HepG2 (cell line): ENCODE results near the gene FXYD4. TPM values are rescaled to one million over a fixed set of nuclear protein-coding genes. Genes with fewer than 3 reads are reported as not detected.

ENCODE experiments used
- AGO2 ChIP-seq: fragments of 200-400 bp; formaldehyde crosslinking; optimal IDR thresholded peaks from 2 replicates; pipeline ENCODE3; 2017; ENCODE audit warnings: mild to moderate bottlenecking, low read depth, low read length, moderate library complexity
- ATRX ChIP-seq: sonication (generic); formaldehyde crosslinking; IDR thresholded peaks from 2 replicates; pipeline ENCODE4 v1.4.0; 2020; ENCODE audit warnings: missing genetic modification reagents, borderline replicate concordance
- FOSL1 ChIP-seq: sonication (generic); formaldehyde crosslinking; IDR thresholded peaks from 2 replicates; pipeline ENCODE4 v1.9.0; 2021; ENCODE audit warnings: missing genetic modification reagents, borderline replicate concordance
- ISL2 ChIP-seq: sonication (generic); formaldehyde crosslinking; IDR thresholded peaks from 2 replicates; pipeline ENCODE4 v1.5.0; 2020; ENCODE audit warnings: missing genetic modification reagents
- KAT2B ChIP-seq: fragments of 150-350 bp; IDR thresholded peaks from 2 replicates; pipeline ENCODE4 v1.6.1; 2014; ENCODE audit warnings: low read depth, low read length, borderline replicate concordance
- KLF11 ChIP-seq: IDR thresholded peaks from 2 replicates; pipeline ENCODE4 v1.6.1; 2016; ENCODE audit warnings: missing compliant biosample characterization
- MAFG ChIP-seq: sonication (generic); formaldehyde crosslinking; IDR thresholded peaks from 2 replicates; pipeline ENCODE4 v1.5.1; 2020; ENCODE audit warnings: mild to moderate bottlenecking, missing genetic modification reagents
- MXD4 ChIP-seq: IDR thresholded peaks from 2 replicates; pipeline ENCODE4 v1.6.1; 2016; ENCODE audit warnings: mild to moderate bottlenecking, missing biosample characterization, missing genetic modification reagents
- NBN ChIP-seq: fragments of 450-650 bp; conservative IDR thresholded peaks from 2 replicates; pipeline ENCODE4 v1.6.1; 2017
- NFATC3 ChIP-seq: sonication (generic); formaldehyde crosslinking; IDR thresholded peaks from 2 replicates; pipeline ENCODE4 v1.5.1; 2020; ENCODE audit warnings: mild to moderate bottlenecking, missing genetic modification reagents
- NFIB ChIP-seq: sonication (generic); formaldehyde crosslinking; IDR thresholded peaks from 2 replicates; pipeline ENCODE4 v1.9.0; 2021; ENCODE audit warnings: missing genetic modification reagents, mild to moderate bottlenecking, borderline replicate concordance
- PCBP1 ChIP-seq: fragments of 200-400 bp; formaldehyde crosslinking; IDR thresholded peaks from 2 replicates; pipeline ENCODE4 v1.6.1; 2017; ENCODE audit warnings: mild to moderate bottlenecking, low read depth, low read length, borderline replicate concordance
- POGZ ChIP-seq: sonication (generic); formaldehyde crosslinking; IDR thresholded peaks from 2 replicates; pipeline ENCODE4 v1.4.0; 2020; ENCODE audit warnings: mild to moderate bottlenecking, missing genetic modification reagents
- RBM39 ChIP-seq: fragments of 200-400 bp; formaldehyde crosslinking; IDR thresholded peaks from one replicate; pipeline ENCODE4 v1.6.1; 2018; ENCODE audit warnings: antibody characterized with exemption, mild to moderate bottlenecking, low read depth, low read length; ENCODE audit not compliant: poor library complexity, severe bottlenecking
- RNF2 ChIP-seq: fragments of 450-650 bp; conservative IDR thresholded peaks from 2 replicates; pipeline ENCODE4 v1.6.1; 2016; ENCODE audit warnings: low read depth
- SALL1 ChIP-seq: sonication (generic); formaldehyde crosslinking; IDR thresholded peaks from 2 replicates; pipeline ENCODE4 v1.8.0; 2022; ENCODE audit warnings: mild to moderate bottlenecking, missing genetic modification reagents
- SIX4 ChIP-seq: sonication (generic); formaldehyde crosslinking; IDR thresholded peaks from 2 replicates; pipeline ENCODE4 v1.4.0; 2020; ENCODE audit warnings: missing genetic modification reagents
- SOX6 ChIP-seq, 2 experiments: fragments of 450-650 bp in 1 of 2; sonication (generic) in 1 of 2; formaldehyde crosslinking in 1 of 2; IDR thresholded peaks; 2 replicates each; pipeline versions ENCODE4 v1.4.0 to v1.6.1; 2017 to 2020; ENCODE audit warnings: antibody characterized with exemption in 1 of 2, mild to moderate bottlenecking in 1 of 2, missing genetic modification reagents in 1 of 2
- ZFP82 ChIP-seq: sonication (generic); formaldehyde crosslinking; IDR thresholded peaks from 2 replicates; pipeline ENCODE4 v1.5.1; 2020; ENCODE audit warnings: mild to moderate bottlenecking, missing genetic modification reagents, borderline replicate concordance
- ZNF180 ChIP-seq: sonication (generic); formaldehyde crosslinking; IDR thresholded peaks from 2 replicates; pipeline ENCODE4 v1.4.0; 2020; ENCODE audit warnings: low read depth, missing genetic modification reagents, borderline replicate concordance
- ZNF253 ChIP-seq: sonication (generic); formaldehyde crosslinking; IDR thresholded peaks from 2 replicates; pipeline ENCODE4 v1.8.0; 2022; ENCODE audit warnings: mild to moderate bottlenecking, missing genetic modification reagents, borderline replicate concordance
- ZNF382 ChIP-seq: sonication (generic); formaldehyde crosslinking; IDR thresholded peaks from 2 replicates; pipeline ENCODE4 v1.5.0; 2020; ENCODE audit warnings: missing genetic modification reagents, mild to moderate bottlenecking, borderline replicate concordance
- ZNF501 ChIP-seq: sonication (generic); formaldehyde crosslinking; IDR thresholded peaks from 2 replicates; pipeline ENCODE4 v1.5.1; 2020; ENCODE audit warnings: mild to moderate bottlenecking, moderate library complexity, missing genetic modification reagents
- ZNF615 ChIP-seq: sonication (generic); formaldehyde crosslinking; IDR thresholded peaks from 2 replicates; pipeline ENCODE4 v1.5.0; 2020; ENCODE audit warnings: mild to moderate bottlenecking, missing genetic modification reagents, borderline replicate concordance
- ZNF816 ChIP-seq: sonication (generic); formaldehyde crosslinking; IDR thresholded peaks from 2 replicates; pipeline ENCODE4 v1.8.0; 2022; ENCODE audit warnings: missing genetic modification reagents, mild to moderate bottlenecking, borderline replicate concordance
- polyA plus RNA-seq, 8 experiments: library from polyadenylated mRNA; depleted of rRNA in 3 of 8; stranded (reverse) in 7 of 8; unstranded in 1 of 8; fragments of >200 nt; fragmentation: Illumina TruSeq in 4 of 8; extraction: Trizol in 4 of 8; gene quantifications; 2 replicates each; pipeline versions ENCODE4 v1.2.1 to v1.2.3, GENCODE V29; 2011 to 2016; ENCODE audit warnings: low read depth in 4 of 8, missing spikeins in 1 of 8, mixed read lengths in 1 of 8; ENCODE audit not compliant: insufficient read depth in 1 of 8
- total RNA-seq, 5 experiments: library from RNA; depleted of rRNA; stranded (reverse); fragments of >200 nt; fragmentation: Illumina TruSeq; extraction: Trizol; gene quantifications; 2 replicates each; pipeline ENCODE4 v1.2.3, GENCODE V29; 2016; ENCODE audit warnings: low read depth in 1 of 5
- TF ChIP-seq, protein P1 (sequence below): IDR thresholded peaks from 2 replicates; pipeline ENCODE4 v1.6.1; 2018; ENCODE audit warnings: missing genetic modification reagents
- TF ChIP-seq, protein P2 (sequence below): IDR thresholded peaks from 2 replicates; pipeline ENCODE4 v1.6.1; 2016; ENCODE audit warnings: missing compliant biosample characterization, missing genetic modification reagents, borderline replicate concordance
- TF ChIP-seq, protein P3 (sequence below): sonication (generic); formaldehyde crosslinking; IDR thresholded peaks from 2 replicates; pipeline ENCODE4 v1.5.0; 2020; ENCODE audit warnings: missing genetic modification reagents, mild to moderate bottlenecking, borderline replicate concordance

The FXYD4 gene
- total and polyA plus RNA-seq, 2 of the 13 experiments (the other 11 are each of a cell fraction or from before 2014, with no cell fraction given): not detected

DNA sequence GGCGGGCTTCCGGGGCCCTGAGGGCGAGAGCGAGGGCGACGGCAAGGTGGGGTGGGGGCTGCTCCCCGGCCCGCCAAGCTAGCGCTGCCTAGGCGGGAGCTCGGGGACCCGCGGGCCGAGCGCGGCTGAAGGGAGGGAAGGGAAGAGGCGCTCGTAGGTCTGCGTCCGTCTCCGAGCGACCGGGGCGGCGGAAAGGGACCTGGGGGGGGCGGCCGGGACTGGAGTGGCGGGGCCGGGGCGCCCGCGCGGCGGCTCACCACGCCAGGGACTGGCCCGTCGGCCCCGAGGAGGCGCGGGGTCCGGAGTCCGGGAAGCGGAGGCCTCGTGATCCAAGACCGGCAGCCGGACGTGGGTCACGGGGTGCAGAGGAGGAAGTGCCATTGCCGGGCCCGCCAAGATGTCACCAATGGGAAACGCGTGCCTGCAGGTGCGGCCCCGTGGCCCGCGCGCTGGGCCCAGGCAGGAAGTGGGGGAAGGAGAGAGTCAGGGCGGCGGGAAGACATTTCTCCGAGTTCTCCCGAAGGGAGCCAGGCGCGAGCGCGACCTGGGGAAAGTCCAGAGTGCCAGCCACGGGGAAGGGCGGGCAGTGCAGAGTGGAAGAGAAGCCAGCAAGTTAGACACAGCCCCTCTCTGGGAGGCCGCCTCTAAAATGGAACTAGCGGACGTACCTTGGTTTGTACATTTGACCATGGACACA lies 25.6 kb downstream of the FXYD4 start (continued):
- TF ChIP-seq ZNF180 (CRISPR knock-in tag): no peak
- TF ChIP-seq NFATC3 (CRISPR knock-in tag): peak; percentile 84
- TF ChIP-seq AGO2: peak; percentile 71
- TF ChIP-seq RNF2: peak; percentile 96
- 0 out of 2 replicates have a peak, but pooled peaks have one; percentile 13 for TF ChIP-seq ZNF501
- no peak for TF ChIP-seq NBN
- TF ChIP-seq SALL1 (CRISPR knock-in tag): peak; percentile 98
- peak; percentile 89 for TF ChIP-seq POGZ (CRISPR knock-in tag)
- TF ChIP-seq RBM39: no peak
- peak; percentile 79; the same call in 1 of the 2 replicates for TF ChIP-seq ZNF253
- no peak for TF ChIP-seq KAT2B
- TF ChIP-seq, protein P1, sequence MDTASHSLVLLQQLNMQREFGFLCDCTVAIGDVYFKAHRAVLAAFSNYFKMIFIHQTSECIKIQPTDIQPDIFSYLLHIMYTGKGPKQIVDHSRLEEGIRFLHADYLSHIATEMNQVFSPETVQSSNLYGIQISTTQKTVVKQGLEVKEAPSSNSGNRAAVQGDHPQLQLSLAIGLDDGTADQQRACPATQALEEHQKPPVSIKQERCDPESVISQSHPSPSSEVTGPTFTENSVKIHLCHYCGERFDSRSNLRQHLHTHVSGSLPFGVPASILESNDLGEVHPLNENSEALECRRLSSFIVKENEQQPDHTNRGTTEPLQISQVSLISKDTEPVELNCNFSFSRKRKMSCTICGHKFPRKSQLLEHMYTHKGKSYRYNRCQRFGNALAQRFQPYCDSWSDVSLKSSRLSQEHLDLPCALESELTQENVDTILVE (CRISPR knock-in tag): peak; percentile 96
- TF ChIP-seq ZNF615 (CRISPR knock-in tag): no peak
- no peak; the same call in 1 of the 2 replicates for TF ChIP-seq KLF11 (CRISPR knock-in tag)
- TF ChIP-seq ZNF382 (CRISPR knock-in tag): no peak
- peak; percentile 57; the same call in 1 of the 2 replicates for TF ChIP-seq ISL2 (CRISPR knock-in tag)
- TF ChIP-seq NFIB (CRISPR knock-in tag): 0 out of 2 replicates have a peak, but pooled peaks have one; percentile 65
- TF ChIP-seq SIX4 (CRISPR knock-in tag): peak; percentile 56; the same call in 1 of the 2 replicates
- TF ChIP-seq, protein P2, sequence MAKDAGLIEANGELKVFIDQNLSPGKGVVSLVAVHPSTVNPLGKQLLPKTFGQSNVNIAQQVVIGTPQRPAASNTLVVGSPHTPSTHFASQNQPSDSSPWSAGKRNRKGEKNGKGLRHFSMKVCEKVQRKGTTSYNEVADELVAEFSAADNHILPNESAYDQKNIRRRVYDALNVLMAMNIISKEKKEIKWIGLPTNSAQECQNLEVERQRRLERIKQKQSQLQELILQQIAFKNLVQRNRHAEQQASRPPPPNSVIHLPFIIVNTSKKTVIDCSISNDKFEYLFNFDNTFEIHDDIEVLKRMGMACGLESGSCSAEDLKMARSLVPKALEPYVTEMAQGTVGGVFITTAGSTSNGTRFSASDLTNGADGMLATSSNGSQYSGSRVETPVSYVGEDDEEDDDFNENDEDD (CRISPR knock-in tag): peak; percentile 99
- peak; percentile 90 for TF ChIP-seq MXD4 (CRISPR knock-in tag)
- TF ChIP-seq PCBP1: no peak
- TF ChIP-seq FOSL1: no peak
- TF ChIP-seq MAFG (CRISPR knock-in tag): no peak
- TF ChIP-seq ATRX: no peak
- no peak for TF ChIP-seq ZNF816
- TF ChIP-seq SOX6 (IDR thresholded peaks at IDR 0.05): no peak
- TF ChIP-seq SOX6 (CRISPR knock-in tag; IDR thresholded peaks at IDR 0.05): peak; percentile 77; the same call in 1 of the 2 replicates
- no peak for TF ChIP-seq ZFP82
- TF ChIP-seq, protein P3, sequence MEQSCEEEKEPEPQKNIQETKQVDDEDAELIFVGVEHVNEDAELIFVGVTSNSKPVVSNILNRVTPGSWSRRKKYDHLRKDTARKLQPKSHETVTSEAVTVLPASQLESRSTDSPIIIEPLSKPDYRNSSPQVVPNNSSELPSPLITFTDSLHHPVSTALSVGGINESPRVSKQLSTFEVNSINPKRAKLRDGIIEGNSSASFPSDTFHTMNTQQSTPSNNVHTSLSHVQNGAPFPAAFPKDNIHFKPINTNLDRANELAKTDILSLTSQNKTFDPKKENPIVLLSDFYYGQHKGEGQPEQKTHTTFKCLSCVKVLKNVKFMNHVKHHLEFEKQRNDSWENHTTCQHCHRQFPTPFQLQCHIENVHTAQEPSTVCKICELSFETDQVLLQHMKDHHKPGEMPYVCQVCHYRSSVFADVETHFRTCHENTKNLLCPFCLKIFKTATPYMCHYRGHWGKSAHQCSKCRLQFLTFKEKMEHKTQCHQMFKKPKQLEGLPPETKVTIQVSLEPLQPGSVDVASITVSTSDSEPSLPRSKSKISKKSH: peak; percentile 94
